SIG-M5 treated with dmso at 0.1 percent for 504 hours (cell line): ENCODE data around the gene CUZD1.
"Not testable (repeated sequence)": the region's sequence is repeated elsewhere in the genome, so short reads cannot be mapped to it uniquely, and the experiment has no call there.

Experiments used
- DNase-seq: peaks from one replicate; lab custom pipeline; 2025; ENCODE audit not compliant: unreplicated experiment; lab: John Stamatoyannopoulos, UW

CUZD1 gene

GRCh38 chr10:122845783-122846332 is at the start of gene CUZD1:
TSS of gene CUZD1 (minus strand) at chr10:122845857. CDS start at chr10:122845843, 14 bp downstream.
- no peak for DNase-seq

GRCh38 chr10:122894261-122894944 is 48.7 kb upstream of the CUZD1 start:
- no peak for DNase-seq

GRCh38 chr10:122884166-122884565 is 38.5 kb upstream of the CUZD1 start:
- no peak for DNase-seq

- no peak for DNase-seq
These were observed 37.1 kb upstream of the CUZD1 start for GRCh38 chr10:122882766-122883165.

GRCh38 chr10:122879339-122880273 is 33.9 kb upstream of the CUZD1 start, which contains the start of gene FAM24B:
TSS of gene FAM24B (minus strand) at chr10:122879581. CDS start at chr10:122850515, 29,066 bp downstream.
- peak; percentile 90 for DNase-seq

GRCh38 chr10:122878799-122879338 is 33.2 kb upstream of the CUZD1 start:
- DNase-seq: peak; percentile 52

- no peak for DNase-seq
These were observed 31.6 kb upstream of the CUZD1 start for GRCh38 chr10:122877264-122877663.

GRCh38 chr10:122876467-122876855 is 30.8 kb upstream of the CUZD1 start:
- DNase-seq: no peak

GRCh38 chr10:122875843-122876466 is 30.3 kb upstream of the CUZD1 start:
- DNase-seq: no peak

GRCh38 chr10:122871947-122872346 is 26.3 kb upstream of the CUZD1 start:
- DNase-seq: not testable (repeated sequence)

GRCh38 chr10:122868768-122869167 is 23.1 kb upstream of the CUZD1 start:
- DNase-seq: not testable (repeated sequence)

GRCh38 chr10:122866757-122867482 is 21.3 kb upstream of the CUZD1 start:
- not testable (repeated sequence) for DNase-seq

- DNase-seq: no peak
These were observed 19.2 kb upstream of the CUZD1 start for GRCh38 chr10:122864901-122865300.

GRCh38 chr10:122864194-122864592 is 18.5 kb upstream of the CUZD1 start:
- no peak for DNase-seq

GRCh38 chr10:122863216-122864193 is 17.8 kb upstream of the CUZD1 start:
- DNase-seq: no peak

GRCh38 chr10:122861711-122862161 is 16.1 kb upstream of the CUZD1 start:
- DNase-seq: no peak

GRCh38 chr10:122859527-122859926 is 13.9 kb upstream of the CUZD1 start:
- DNase-seq: no peak

GRCh38 chr10:122858042-122858441 is 12.4 kb upstream of the CUZD1 start:
- DNase-seq: not testable (repeated sequence)

GRCh38 chr10:122856902-122857301 is 11.2 kb upstream of the CUZD1 start:
- no peak for DNase-seq
